Hepatocyte (in vitro differentiated cells): ENCODE measurements around the gene AK2.

Experiments used
- EZH2phosphoT487 ChIP-seq: fragments of 200-600 bp; sonication (generic); IDR thresholded peaks from one replicate; pipeline ENCODE4 v1.6.1; 2018; ENCODE audit warnings: antibody characterized with exemption, mild to moderate bottlenecking, low read depth, moderate library complexity; ENCODE audit not compliant: unreplicated experiment, severe bottlenecking
- TF ChIP-seq, protein P1 (sequence below): fragments of 200-600 bp; sonication (generic); IDR thresholded peaks from 2 replicates; pipeline ENCODE4 v1.5.1; 2016; ENCODE audit warnings: antibody characterized with exemption, mild to moderate bottlenecking; ENCODE audit not compliant: poor library complexity

DNA sequence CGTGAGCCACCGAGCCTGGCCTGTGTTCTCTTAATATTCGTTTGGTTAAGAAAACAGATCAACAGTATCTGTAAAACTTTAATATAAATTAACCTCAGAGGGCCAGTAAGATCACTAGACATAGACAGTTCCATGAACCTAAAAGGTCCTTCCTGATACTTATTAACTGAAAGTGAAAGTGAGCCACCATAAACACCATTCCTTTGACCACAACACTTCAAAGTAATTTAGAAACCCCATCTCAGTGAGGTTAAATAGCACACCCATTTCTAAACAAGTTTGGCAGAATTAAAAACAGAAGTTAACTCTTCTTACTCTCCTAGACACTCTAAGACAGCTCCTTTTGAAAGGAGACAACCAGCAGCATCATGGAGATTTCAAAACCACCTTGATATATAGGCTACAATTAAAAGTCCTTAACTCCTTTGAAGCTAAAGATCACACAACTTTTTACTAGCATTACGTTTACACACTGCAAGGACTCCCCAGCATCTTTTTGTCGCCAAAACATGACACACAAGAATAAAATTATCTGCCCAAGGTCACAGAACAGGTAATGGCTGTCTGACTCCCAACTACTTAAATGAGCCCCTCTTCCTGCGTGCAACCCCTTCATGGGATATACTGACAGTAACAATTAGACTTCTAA, 74.3 kb downstream of the AK2 start:
- TF ChIP-seq, protein P1, sequence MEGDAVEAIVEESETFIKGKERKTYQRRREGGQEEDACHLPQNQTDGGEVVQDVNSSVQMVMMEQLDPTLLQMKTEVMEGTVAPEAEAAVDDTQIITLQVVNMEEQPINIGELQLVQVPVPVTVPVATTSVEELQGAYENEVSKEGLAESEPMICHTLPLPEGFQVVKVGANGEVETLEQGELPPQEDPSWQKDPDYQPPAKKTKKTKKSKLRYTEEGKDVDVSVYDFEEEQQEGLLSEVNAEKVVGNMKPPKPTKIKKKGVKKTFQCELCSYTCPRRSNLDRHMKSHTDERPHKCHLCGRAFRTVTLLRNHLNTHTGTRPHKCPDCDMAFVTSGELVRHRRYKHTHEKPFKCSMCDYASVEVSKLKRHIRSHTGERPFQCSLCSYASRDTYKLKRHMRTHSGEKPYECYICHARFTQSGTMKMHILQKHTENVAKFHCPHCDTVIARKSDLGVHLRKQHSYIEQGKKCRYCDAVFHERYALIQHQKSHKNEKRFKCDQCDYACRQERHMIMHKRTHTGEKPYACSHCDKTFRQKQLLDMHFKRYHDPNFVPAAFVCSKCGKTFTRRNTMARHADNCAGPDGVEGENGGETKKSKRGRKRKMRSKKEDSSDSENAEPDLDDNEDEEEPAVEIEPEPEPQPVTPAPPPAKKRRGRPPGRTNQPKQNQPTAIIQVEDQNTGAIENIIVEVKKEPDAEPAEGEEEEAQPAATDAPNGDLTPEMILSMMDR = no peak
- no peak for TF ChIP-seq EZH2phosphoT487
